K562 (cell line): ENCODE data around the gene MACF1. TPM values are rescaled to one million over a fixed set of nuclear protein-coding genes. Genes with fewer than 3 reads are reported as not detected.

Source experiments
- BMI1 ChIP-seq: fragments of 150-350 bp; IDR thresholded peaks from 2 replicates; pipeline ENCODE4 v1.6.1; 2014; ENCODE audit warnings: low read length
- CREBBP ChIP-seq: IDR thresholded peaks from one replicate; pipeline ENCODE4 v1.6.1; 2012; ENCODE audit warnings: low read depth, mild to moderate bottlenecking, control low read depth, inconsistent platforms, low read length
- HDAC6 ChIP-seq: IDR thresholded peaks from 2 replicates; pipeline ENCODE4 v1.6.1; 2012; ENCODE audit warnings: low read depth, mild to moderate bottlenecking, control low read depth, inconsistent platforms, low read length, moderate library complexity
- KDM2B ChIP-seq: fragments of 250-450 bp; sonication (Bioruptor Pico); IDR thresholded peaks from 2 replicates; pipeline ENCODE4 v1.8.0; 2021; ENCODE audit warnings: mild to moderate bottlenecking, moderate library complexity
- LCOR ChIP-seq: sonication (generic); formaldehyde crosslinking; IDR thresholded peaks from 2 replicates; pipeline ENCODE4 v1.8.0; 2022; ENCODE audit warnings: mild to moderate bottlenecking, missing genetic modification reagents
- MCM7 ChIP-seq, 2 experiments: fragments of 450-650 bp; IDR thresholded peaks; 2 replicates each; pipeline ENCODE4 v1.6.1; 2016 to 2018
- MXD1 ChIP-seq: fragments of 250-450 bp; sonication (Bioruptor Pico); IDR thresholded peaks from 2 replicates; pipeline ENCODE4 v1.8.0; 2021; ENCODE audit warnings: borderline replicate concordance, mild to moderate bottlenecking, moderate library complexity; ENCODE audit not compliant: poor library complexity, severe bottlenecking
- RAD21 ChIP-seq, 2 experiments: fragments of 250-450 bp in 1 of 2; fragments of 450-650 bp in 1 of 2; sonication (Bioruptor Pico) in 1 of 2; formaldehyde crosslinking in 1 of 2; IDR thresholded peaks in 1 of 2; conservative IDR thresholded peaks in 1 of 2; 2 replicates each; pipeline versions ENCODE4 v1.4.0 to v1.8.0; 2020 to 2022; ENCODE audit warnings: mild to moderate bottlenecking in 2 of 2, moderate library complexity in 1 of 2
- RBBP5 ChIP-seq: fragments of 200-600 bp; sonication (generic); IDR thresholded peaks from 2 replicates; pipeline ENCODE4 v1.6.1; 2012; ENCODE audit warnings: borderline replicate concordance, mild to moderate bottlenecking, low read length, control low read depth, inconsistent platforms; ENCODE audit not compliant: insufficient read depth, poor library complexity, severe bottlenecking
- RBM15 ChIP-seq: fragments of 200-400 bp; formaldehyde crosslinking; IDR thresholded peaks from 2 replicates; pipeline ENCODE4 v1.6.1; 2018; ENCODE audit warnings: mild to moderate bottlenecking, low read length, moderate library complexity; ENCODE audit not compliant: insufficient read depth
- TBP ChIP-seq: optimal IDR thresholded peaks from 2 replicates; pipeline ENCODE3; 2011; ENCODE audit warnings: low read depth, low read length, improper control_type of control experiment
- TEAD1 ChIP-seq, 2 experiments: fragments of 450-650 bp in 1 of 2; sonication (generic) in 1 of 2; formaldehyde crosslinking; IDR thresholded peaks; 2 replicates each; pipeline versions ENCODE4 v1.4.0 to v1.8.0; 2020 to 2022; ENCODE audit warnings: mild to moderate bottlenecking in 2 of 2, missing genetic modification reagents in 1 of 2
- U2AF2 ChIP-seq: fragments of 200-400 bp; formaldehyde crosslinking; optimal IDR thresholded peaks from 2 replicates; pipeline ENCODE3; 2017; ENCODE audit warnings: low read depth, mild to moderate bottlenecking, low read length
- ZFPM2 ChIP-seq: fragments of 250-450 bp; sonication (Bioruptor Pico); IDR thresholded peaks from 2 replicates; pipeline ENCODE4 v1.5.1; 2022; ENCODE audit warnings: mild to moderate bottlenecking
- ZKSCAN1 ChIP-seq: fragments of 150-350 bp; IDR thresholded peaks from 2 replicates; pipeline ENCODE4 v1.6.1; 2016; ENCODE audit warnings: low read depth, low read length
- ZKSCAN8 ChIP-seq: fragments of 200-800 bp; sonication (Bioruptor generic); IDR thresholded peaks from 2 replicates; pipeline ENCODE4 v1.6.1; 2016; ENCODE audit warnings: missing genetic modification characterization, missing compliant biosample characterization
- ZNF589 ChIP-seq: fragments of 200-800 bp; sonication (Bioruptor generic); IDR thresholded peaks from 2 replicates; pipeline ENCODE4 v1.6.1; 2016; ENCODE audit warnings: low read depth, missing genetic modification characterization, missing compliant biosample characterization
- polyA plus RNA-seq, 8 experiments: library from polyadenylated mRNA; depleted of rRNA in 4 of 8; stranded (reverse) in 5 of 8; unstranded in 3 of 8; fragments of >200 nt; fragmentation: Nextera tagmentation in 2 of 8; fragmentation: Illumina TruSeq in 1 of 8; extraction: Ambion mirVana in 2 of 8; extraction: Trizol in 1 of 8; gene quantifications; 2 replicates each; pipeline versions ENCODE4 v1.2.1 to v1.2.3, GENCODE V29; 2011 to 2014; ENCODE audit warnings: inconsistent platforms in 1 of 8, missing spikeins in 1 of 8
- total RNA-seq, 7 experiments: library from RNA; depleted of rRNA in 6 of 7; stranded (reverse); fragments of >200 nt in 6 of 7; fragmentation: Illumina TruSeq in 2 of 7; extraction: Trizol in 2 of 7; gene quantifications; 2 replicates each; pipeline versions ENCODE4 v1.2.1 to v1.2.3, GENCODE V29; 2011 to 2021; ENCODE audit warnings: low replicate concordance in 1 of 7

MACF1 gene
- total and polyA plus RNA-seq, 9 of the 15 experiments (the other 6 are each of a cell fraction or from before 2014, with no cell fraction given), result 13.2 to 232 (median 112) TPM

- TF ChIP-seq RBBP5, result no peak
- no peak for TF ChIP-seq BMI1
- TF ChIP-seq HDAC6, result no peak
- no peak for TF ChIP-seq ZKSCAN1
- no peak for TF ChIP-seq ZNF589
- TF ChIP-seq LCOR, result 0 out of 2 replicates have a peak, but pooled peaks have one; percentile 51
- no peak for TF ChIP-seq ZFPM2 (CRISPR knock-in tag)
- no peak for TF ChIP-seq MXD1 (CRISPR knock-in tag)
- TF ChIP-seq TEAD1 (CRISPR knock-in tag; IDR thresholded peaks at IDR 0.05), result peak; percentile 44 to 80; a peak in 2 of 4 replicates
- no peak for TF ChIP-seq U2AF2
- no peak for TF ChIP-seq CREBBP
- no peak for TF ChIP-seq KDM2B
- no peak for TF ChIP-seq ZKSCAN8 (CRISPR knock-in tag)
- peak; percentile 97 to 99 for TF ChIP-seq RAD21 (CRISPR knock-in tag; conservative IDR thresholded peaks at IDR 0.05 in 1 of 2, IDR thresholded peaks at IDR 0.05 in 1 of 2)
- TF ChIP-seq TBP, result no peak
- no peak for TF ChIP-seq MCM7 (IDR thresholded peaks at IDR 0.05)
- TF ChIP-seq RBM15, result no peak
Observed at GRCh38 chr1:39258146-39258924, 53.8 kb downstream of the MACF1 start (continued).
